HepG2 (cell line): Measurements from ENCODE around the gene SNX22. TPM values are rescaled to one million over a fixed set of nuclear protein-coding genes. Genes with fewer than 3 reads are reported as not detected.
A peak's percentile ranks its signal among the peaks of the same experiment; 100 is the strongest.

ENCODE experiments used
- AGO2 ChIP-seq: fragments of 200-400 bp; formaldehyde crosslinking; optimal IDR thresholded peaks from 2 replicates; pipeline ENCODE3; 2017; ENCODE audit warnings: mild to moderate bottlenecking, low read depth, low read length, moderate library complexity
- ARID5B ChIP-seq: IDR thresholded peaks from 2 replicates; pipeline ENCODE4 v1.4.0; 2020; ENCODE audit warnings: mild to moderate bottlenecking, missing genetic modification reagents
- CHCHD3 ChIP-seq: sonication (generic); formaldehyde crosslinking; IDR thresholded peaks from 2 replicates; pipeline ENCODE4 v1.8.0; 2022; ENCODE audit warnings: mild to moderate bottlenecking, missing genetic modification reagents, moderate library complexity
- HOXA9 ChIP-seq: sonication (generic); formaldehyde crosslinking; IDR thresholded peaks from 2 replicates; pipeline ENCODE4 v1.8.1; 2022; ENCODE audit warnings: missing genetic modification reagents, mild to moderate bottlenecking, moderate library complexity, borderline replicate concordance
- KAT8 ChIP-seq: IDR thresholded peaks from 2 replicates; pipeline ENCODE4 v1.6.1; 2016; ENCODE audit warnings: missing genetic modification reagents, missing compliant biosample characterization
- MAFF ChIP-seq: IDR thresholded peaks from 2 replicates; pipeline ENCODE4 v1.6.1; 2011; ENCODE audit warnings: low read depth, low read length, improper control_type of control experiment
- MED1 ChIP-seq: sonication (generic); formaldehyde crosslinking; IDR thresholded peaks from 2 replicates; pipeline ENCODE4 v1.4.0; 2020; ENCODE audit warnings: missing genetic modification reagents
- MNT ChIP-seq: fragments of 450-650 bp; IDR thresholded peaks from 2 replicates; pipeline ENCODE4 v1.6.1; 2016
- NBN ChIP-seq: fragments of 450-650 bp; conservative IDR thresholded peaks from 2 replicates; pipeline ENCODE4 v1.6.1; 2017
- NFRKB ChIP-seq: fragments of 450-650 bp; IDR thresholded peaks from 2 replicates; pipeline ENCODE4 v1.6.1; 2017
- RARA ChIP-seq: IDR thresholded peaks from 2 replicates; pipeline ENCODE4 v1.6.1; 2016; ENCODE audit warnings: missing genetic modification reagents, missing compliant biosample characterization
- RORA ChIP-seq: sonication (generic); formaldehyde crosslinking; IDR thresholded peaks from 2 replicates; pipeline ENCODE4 v1.5.0; 2020; ENCODE audit warnings: mild to moderate bottlenecking, missing genetic modification reagents, moderate library complexity
- SCMH1 ChIP-seq: sonication (generic); formaldehyde crosslinking; IDR thresholded peaks from 2 replicates; pipeline ENCODE4 v1.9.0; 2021; ENCODE audit warnings: missing genetic modification reagents, mild to moderate bottlenecking, borderline replicate concordance
- SMAD1 ChIP-seq: sonication (generic); formaldehyde crosslinking; IDR thresholded peaks from 2 replicates; pipeline ENCODE4 v1.4.0; 2020; ENCODE audit warnings: missing genetic modification reagents, low read depth, mild to moderate bottlenecking, borderline replicate concordance
- SNRNP70 ChIP-seq: fragments of 200-400 bp; formaldehyde crosslinking; IDR thresholded peaks from 2 replicates; pipeline ENCODE4 v1.6.1; 2017; ENCODE audit warnings: mild to moderate bottlenecking, low read depth, low read length, moderate library complexity
- SSRP1 ChIP-seq: IDR thresholded peaks from 2 replicates; pipeline ENCODE4 v1.6.1; 2016; ENCODE audit warnings: control low read depth
- ZFP36 ChIP-seq: fragments of 150-350 bp; IDR thresholded peaks from 2 replicates; pipeline ENCODE4 v1.6.1; 2018; ENCODE audit warnings: borderline replicate concordance, low read length, low read depth; ENCODE audit not compliant: partially characterized antibody
- ZNF142 ChIP-seq: sonication (generic); formaldehyde crosslinking; IDR thresholded peaks from 2 replicates; pipeline ENCODE4 v1.4.0; 2020; ENCODE audit warnings: missing genetic modification reagents
- ZNF329 ChIP-seq: sonication (generic); formaldehyde crosslinking; IDR thresholded peaks from 2 replicates; pipeline ENCODE4 v1.9.0; 2021; ENCODE audit warnings: low read depth, mild to moderate bottlenecking, missing genetic modification reagents
- polyA plus RNA-seq, 8 experiments: library from polyadenylated mRNA; depleted of rRNA in 3 of 8; stranded (reverse) in 7 of 8; unstranded in 1 of 8; fragments of >200 nt; fragmentation: Illumina TruSeq in 4 of 8; extraction: Trizol in 4 of 8; gene quantifications; 2 replicates each; pipeline versions ENCODE4 v1.2.1 to v1.2.3, GENCODE V29; 2011 to 2016; ENCODE audit warnings: low read depth in 4 of 8, missing spikeins in 1 of 8, mixed read lengths in 1 of 8; ENCODE audit not compliant: insufficient read depth in 1 of 8
- total RNA-seq, 5 experiments: library from RNA; depleted of rRNA; stranded (reverse); fragments of >200 nt; fragmentation: Illumina TruSeq; extraction: Trizol; gene quantifications; 2 replicates each; pipeline ENCODE4 v1.2.3, GENCODE V29; 2016; ENCODE audit warnings: low read depth in 1 of 5

Gene SNX22
- total and polyA plus RNA-seq, 2 of the 13 experiments (the other 11 are each of a cell fraction or from before 2014, with no cell fraction given): 2.3 to 5.5 TPM

- TF ChIP-seq ARID5B (CRISPR knock-in tag) (no peak), SMAD1 (CRISPR knock-in tag) (no peak), ZNF329 (no peak), MED1 (CRISPR knock-in tag) (0 out of 2 replicates have a peak, but pooled peaks have one; percentile 22), ZFP36 (no peak), KAT8 (CRISPR knock-in tag) (no peak; the same call in 1 of the 2 replicates), NFRKB (no peak), SCMH1 (no peak), HOXA9 (CRISPR knock-in tag) (no peak), RARA (CRISPR knock-in tag) (0 out of 2 replicates have a peak, but pooled peaks have one; percentile 26), RORA (CRISPR knock-in tag) (no peak), CHCHD3 (CRISPR knock-in tag) (no peak), MNT (no peak), SNRNP70 (no peak), NBN (no peak), SSRP1 (peak; percentile 79; the same call in 1 of the 2 replicates), AGO2 (peak; percentile 99), MAFF (no peak), ZNF142 (CRISPR knock-in tag) (no peak)
Observed at GRCh38 chr15:64153480-64154367, 2.2 kb downstream of the SNX22 start (continued).
